Measurements from ENCODE around the gene FXYD3. TPM values are rescaled to one million over a fixed set of nuclear protein-coding genes. Genes with fewer than 3 reads are reported as not detected.

The FXYD3 gene
- total and polyA plus RNA-seq, 2 experiments from 2014 or later = 225 to 542 TPM

- H4K20me1 ChIP-seq (ENCODE audit: insufficient read depth, poor library complexity, severe bottlenecking) = no peaks in the 10 kb centered on the region
- DNase-seq (ENCODE audit: low spot score) = no peak
- H3K27ac ChIP-seq = no peak overlapping the region
- H3K4me3 ChIP-seq = no peak overlapping the region
- no peaks in the 10 kb centered on the region for H3K9me2 ChIP-seq (replicated peaks; ENCODE audit: insufficient read depth)
- TF ChIP-seq EZH2phosphoT487 (IDR thresholded peaks at IDR 0.05; ENCODE audit: low read depth, severe bottlenecking, unreplicated experiment) (no peak), CTCF (IDR thresholded peaks at IDR 0.05; ENCODE audit: poor library complexity) (no peak), EZH2 (IDR thresholded peaks at IDR 0.05; ENCODE audit: borderline replicate concordance) (no peak)
- no peaks in the 10 kb centered on the region for H3K9me3 ChIP-seq (ENCODE audit: low read depth)
- peaks cover 27% of the 10 kb centered on the region for H3K27me3 ChIP-seq
- H3K79me2 ChIP-seq = no peaks in the 10 kb centered on the region
- H3K4me2 ChIP-seq = peak overlapping the region; percentile 62
- no peaks in the 10 kb centered on the region for H3K36me3 ChIP-seq (replicated peaks; ENCODE audit: insufficient read depth, low read depth)
- no peak overlapping the region for H2AFZ ChIP-seq
- 78% methylated on average over 7 of the region's 12 CpGs for WGBS (ENCODE audit: low lambda C conversion rate, missing lambda C conversion rate)
- H3K4me1 ChIP-seq (ENCODE audit: insufficient read depth) = peaks cover 40% of the 10 kb centered on the region
Measured at GRCh38 chr19:35140207-35140961, 24.8 kb downstream of the FXYD3 start.

GRCh38 chr19:35140962-35141836 is 25.6 kb downstream of the FXYD3 start:
- peak; percentile 64 for TF ChIP-seq CTCF (IDR thresholded peaks at IDR 0.05; ENCODE audit: poor library complexity)
- no peak for TF ChIP-seq EZH2 (IDR thresholded peaks at IDR 0.05; ENCODE audit: borderline replicate concordance)
- no peak for TF ChIP-seq EZH2phosphoT487 (IDR thresholded peaks at IDR 0.05; ENCODE audit: low read depth, severe bottlenecking, unreplicated experiment)
- H3K36me3 ChIP-seq (replicated peaks; ENCODE audit: insufficient read depth, low read depth) = no peaks in the 10 kb centered on the region
- H3K27me3 ChIP-seq = peaks cover 27% of the 10 kb centered on the region
- 6% methylated on average over 25 of the region's 48 CpGs for WGBS (ENCODE audit: low lambda C conversion rate, missing lambda C conversion rate)
- peaks cover 40% of the 10 kb centered on the region for H3K4me1 ChIP-seq (ENCODE audit: insufficient read depth)
- no peak overlapping the region for H2AFZ ChIP-seq
- no peaks in the 10 kb centered on the region for H3K79me2 ChIP-seq
- no peaks in the 10 kb centered on the region for H3K9me2 ChIP-seq (replicated peaks; ENCODE audit: insufficient read depth)
- no peaks in the 10 kb centered on the region for H4K20me1 ChIP-seq (ENCODE audit: insufficient read depth, poor library complexity, severe bottlenecking)
- peak overlapping the region; percentile 78 for H3K4me2 ChIP-seq
- no peak overlapping the region for H3K27ac ChIP-seq
- no peak overlapping the region for H3K4me3 ChIP-seq
- DNase-seq (ENCODE audit: low spot score) = peak; percentile 95
- no peaks in the 10 kb centered on the region for H3K9me3 ChIP-seq (ENCODE audit: low read depth)

GRCh38 chr19:35141837-35142605 is 26.4 kb downstream of the FXYD3 start:
- 13% methylated on average over 21 of the region's 21 CpGs for WGBS (ENCODE audit: low lambda C conversion rate, missing lambda C conversion rate)
- H3K4me1 ChIP-seq (ENCODE audit: insufficient read depth) = peaks cover 40% of the 10 kb centered on the region
- no peak for DNase-seq (ENCODE audit: low spot score)
- H4K20me1 ChIP-seq (ENCODE audit: insufficient read depth, poor library complexity, severe bottlenecking) = no peaks in the 10 kb centered on the region
- H3K4me3 ChIP-seq = no peak overlapping the region
- no peaks in the 10 kb centered on the region for H3K9me2 ChIP-seq (replicated peaks; ENCODE audit: insufficient read depth)
- no peak overlapping the region for H3K27ac ChIP-seq
- no peak overlapping the region for H2AFZ ChIP-seq
- peaks cover 27% of the 10 kb centered on the region for H3K27me3 ChIP-seq
- no peaks in the 10 kb centered on the region for H3K9me3 ChIP-seq (ENCODE audit: low read depth)
- no peaks in the 10 kb centered on the region for H3K36me3 ChIP-seq (replicated peaks; ENCODE audit: insufficient read depth, low read depth)
- no peaks in the 10 kb centered on the region for H3K79me2 ChIP-seq
- peak overlapping the region; percentile 78 for H3K4me2 ChIP-seq
- TF ChIP-seq EZH2 (IDR thresholded peaks at IDR 0.05; ENCODE audit: borderline replicate concordance) = peak; percentile 37
- no peak for TF ChIP-seq CTCF (IDR thresholded peaks at IDR 0.05; ENCODE audit: poor library complexity)
- no peak for TF ChIP-seq EZH2phosphoT487 (IDR thresholded peaks at IDR 0.05; ENCODE audit: low read depth, severe bottlenecking, unreplicated experiment)
